Type B pancreatic cell (in vitro differentiated cells): ENCODE data around the gene KLHL22. TPM values are rescaled to one million over a fixed set of nuclear protein-coding genes. Genes with fewer than 3 reads are reported as not detected.
"Not testable (repeated sequence)": the region's sequence is repeated elsewhere in the genome, so short reads cannot be mapped to it uniquely, and the experiment has no call there.

ENCODE experiments used
- DNase-seq: peaks from one replicate; pipeline ENCODE4 v3.0.0; 2021; ENCODE audit warnings: mixed read lengths; ENCODE audit not compliant: unreplicated experiment; ENCODE audit errors: extremely low spot score
- H3K27ac Mint-ChIP-seq: 2 replicates; pipeline ENCODE4 v1.8.0; 2021; ENCODE audit warnings: mild to moderate bottlenecking, mixed read lengths
- H3K27me3 Mint-ChIP-seq: 2 replicates; pipeline ENCODE4 v1.8.0; 2021; ENCODE audit warnings: mixed read lengths
- H3K36me3 Mint-ChIP-seq: 2 replicates; pipeline ENCODE4 v1.8.0; 2021; ENCODE audit warnings: mixed read lengths
- H3K4me1 Mint-ChIP-seq: one replicate; pipeline ENCODE4 v1.8.0; 2021; ENCODE audit warnings: mixed read lengths; ENCODE audit not compliant: unreplicated experiment
- H3K4me3 Mint-ChIP-seq: 2 replicates; pipeline ENCODE4 v1.8.0; 2021; ENCODE audit warnings: mild to moderate bottlenecking, mixed read lengths
- H3K9me3 Mint-ChIP-seq: 2 replicates; pipeline ENCODE4 v1.8.0; 2021; ENCODE audit warnings: mixed read lengths
- total RNA-seq: library from RNA; stranded (reverse); gene quantifications from 2 replicates; pipeline ENCODE4 v1.2.1, GENCODE V29; 2021; ENCODE audit warnings: low replicate concordance
- TF ChIP-seq, protein P1 (sequence below): fragments of 200-600 bp; sonication (generic); conservative IDR thresholded peaks from 2 replicates; pipeline ENCODE4 v1.5.0; 2021; ENCODE audit warnings: antibody characterized with exemption, mild to moderate bottlenecking

Gene KLHL22
- total RNA-seq, 1 donor from 2014 or later, result 38.8 TPM

DNA sequence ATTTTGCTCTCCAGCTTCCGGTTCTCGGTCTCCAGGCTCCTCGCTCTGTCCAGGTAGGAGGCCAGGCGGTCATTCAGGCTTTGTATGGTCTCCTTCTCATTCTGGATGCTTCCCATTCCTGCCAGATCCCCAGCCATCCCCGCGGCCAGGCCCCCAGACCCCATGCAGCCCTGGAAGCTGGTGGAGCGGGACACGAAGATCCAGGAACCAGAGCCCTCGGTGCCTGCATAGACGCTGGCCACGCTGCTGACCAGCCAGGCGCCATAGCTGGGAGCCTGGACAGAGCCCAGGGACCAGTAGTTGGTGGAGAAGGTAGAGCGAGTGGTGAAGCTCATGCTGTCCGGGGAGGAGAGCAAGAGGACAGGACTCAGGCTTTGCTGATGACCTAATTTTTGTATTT, 11.8 kb downstream of the KLHL22 start:
- DNase-seq, result no peak
- TF ChIP-seq, protein P1, sequence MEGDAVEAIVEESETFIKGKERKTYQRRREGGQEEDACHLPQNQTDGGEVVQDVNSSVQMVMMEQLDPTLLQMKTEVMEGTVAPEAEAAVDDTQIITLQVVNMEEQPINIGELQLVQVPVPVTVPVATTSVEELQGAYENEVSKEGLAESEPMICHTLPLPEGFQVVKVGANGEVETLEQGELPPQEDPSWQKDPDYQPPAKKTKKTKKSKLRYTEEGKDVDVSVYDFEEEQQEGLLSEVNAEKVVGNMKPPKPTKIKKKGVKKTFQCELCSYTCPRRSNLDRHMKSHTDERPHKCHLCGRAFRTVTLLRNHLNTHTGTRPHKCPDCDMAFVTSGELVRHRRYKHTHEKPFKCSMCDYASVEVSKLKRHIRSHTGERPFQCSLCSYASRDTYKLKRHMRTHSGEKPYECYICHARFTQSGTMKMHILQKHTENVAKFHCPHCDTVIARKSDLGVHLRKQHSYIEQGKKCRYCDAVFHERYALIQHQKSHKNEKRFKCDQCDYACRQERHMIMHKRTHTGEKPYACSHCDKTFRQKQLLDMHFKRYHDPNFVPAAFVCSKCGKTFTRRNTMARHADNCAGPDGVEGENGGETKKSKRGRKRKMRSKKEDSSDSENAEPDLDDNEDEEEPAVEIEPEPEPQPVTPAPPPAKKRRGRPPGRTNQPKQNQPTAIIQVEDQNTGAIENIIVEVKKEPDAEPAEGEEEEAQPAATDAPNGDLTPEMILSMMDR, result no peak
- H3K27me3 Mint-ChIP-seq, result no peaks in the 10 kb centered on the region
- peaks cover 3% of the 10 kb centered on the region for H3K4me1 Mint-ChIP-seq
- no peak overlapping the region for H3K4me3 Mint-ChIP-seq
- H3K36me3 Mint-ChIP-seq, result peaks cover 31% of the 10 kb centered on the region
- peaks cover 13% of the 10 kb centered on the region for H3K9me3 Mint-ChIP-seq
- H3K27ac Mint-ChIP-seq, result no peak overlapping the region

DNA sequence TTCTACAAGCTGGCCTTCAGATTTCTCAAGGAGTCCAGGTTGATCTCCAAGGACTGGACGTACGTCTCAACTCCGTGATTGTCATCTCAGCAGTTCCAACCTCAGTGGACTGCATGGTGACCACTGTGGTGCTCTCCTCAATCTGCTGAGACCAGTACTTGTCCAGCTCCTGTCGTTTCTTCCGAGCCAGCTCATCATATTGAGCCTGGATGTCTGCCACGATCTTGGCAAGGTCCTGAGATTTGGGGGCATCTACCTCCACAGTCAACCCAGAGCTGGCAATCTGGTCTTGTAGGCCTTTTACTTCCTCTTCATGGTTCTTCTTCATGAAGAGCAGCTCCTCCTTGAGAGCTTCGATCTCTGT, 12.5 kb downstream of the KLHL22 start:
- not testable (repeated sequence) for H3K27me3 Mint-ChIP-seq, H3K27ac Mint-ChIP-seq, DNase-seq, H3K4me3 Mint-ChIP-seq, H3K4me1 Mint-ChIP-seq
- peaks cover 13% of the 10 kb centered on the region for H3K9me3 Mint-ChIP-seq
- H3K36me3 Mint-ChIP-seq, result peaks cover 30% of the 10 kb centered on the region

DNA sequence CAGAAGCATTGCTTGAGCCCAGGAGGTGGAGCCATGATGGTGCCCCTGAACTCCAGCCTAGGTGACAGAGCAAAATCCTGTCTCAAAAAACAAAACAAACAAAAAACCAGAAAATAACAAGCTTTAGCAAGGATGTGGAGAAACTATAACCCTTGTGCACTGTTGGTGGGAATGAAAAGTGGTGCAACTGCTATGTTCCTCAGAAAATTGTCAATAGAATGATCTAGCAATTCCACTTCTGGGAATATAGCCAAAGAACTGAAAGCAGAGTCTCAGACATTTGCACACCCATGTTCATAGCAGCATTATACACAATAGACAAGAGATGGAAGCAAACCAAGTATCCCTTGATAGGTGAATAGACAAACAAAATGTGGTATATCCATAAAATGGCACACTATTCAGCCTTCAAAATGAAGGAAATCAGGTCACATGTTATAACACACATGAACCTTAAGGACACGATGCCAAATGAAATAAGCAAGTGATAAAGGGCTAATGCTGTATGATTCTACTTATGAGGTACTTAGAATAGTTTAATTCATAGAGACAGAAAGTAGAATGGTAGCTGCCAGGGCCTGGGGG, 15.9 kb downstream of the KLHL22 start:
- Mint-ChIP-seq H3K9me3 (peaks cover 16% of the 10 kb centered on the region), H3K27me3 (no peaks in the 10 kb centered on the region), H3K4me1 (no peaks in the 10 kb centered on the region), H3K27ac (no peak overlapping the region), H3K4me3 (no peak overlapping the region), H3K36me3 (peaks cover 23% of the 10 kb centered on the region)
- no peak for DNase-seq
- TF ChIP-seq, protein P1, result no peak

DNA sequence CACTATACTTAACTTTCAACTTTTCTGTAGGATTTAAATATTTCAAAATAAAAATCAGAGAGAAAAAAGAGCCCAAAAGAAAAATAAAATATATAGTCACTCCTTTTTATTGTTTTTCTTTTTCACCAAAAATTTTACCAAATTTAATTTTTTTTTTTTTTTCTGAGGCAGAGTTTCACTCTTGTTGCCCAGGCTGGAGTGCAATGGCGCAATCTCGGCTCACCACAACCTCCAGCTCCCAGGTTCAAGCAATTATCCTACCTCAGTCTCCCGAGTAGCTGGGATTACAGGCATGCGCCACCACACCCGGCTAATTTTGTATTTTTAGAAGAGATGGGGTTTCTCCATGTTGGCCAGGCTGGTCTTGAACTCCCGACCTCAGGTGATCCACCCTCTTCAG, 17.5 kb downstream of the KLHL22 start:
- Mint-ChIP-seq H3K9me3 (peaks cover 12% of the 10 kb centered on the region), H3K36me3 (peaks cover 17% of the 10 kb centered on the region)
- not testable (repeated sequence) for H3K4me3 Mint-ChIP-seq, DNase-seq, H3K27ac Mint-ChIP-seq, H3K27me3 Mint-ChIP-seq, H3K4me1 Mint-ChIP-seq

DNA sequence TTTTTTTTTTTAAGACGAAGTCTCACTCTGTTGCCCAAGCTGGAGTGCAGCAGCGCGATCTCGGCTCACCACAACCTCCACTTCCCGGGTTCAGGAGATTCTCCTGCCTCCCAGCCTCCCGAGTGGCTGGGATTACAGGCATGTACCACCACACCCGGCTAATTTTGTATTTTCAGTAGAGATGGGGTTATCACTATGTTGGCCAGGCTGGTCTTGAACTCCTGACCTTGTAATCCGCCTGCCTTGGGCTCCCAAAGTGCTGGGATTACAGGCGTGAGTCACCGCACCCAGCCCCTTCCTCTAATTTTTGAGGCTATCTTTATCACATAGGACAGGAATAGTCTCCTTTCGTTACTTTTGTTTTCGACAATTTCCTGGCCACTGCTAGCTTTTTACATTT, 20.0 kb downstream of the KLHL22 start:
- not testable (repeated sequence) for H3K9me3 Mint-ChIP-seq, H3K4me3 Mint-ChIP-seq, H3K27me3 Mint-ChIP-seq, H3K27ac Mint-ChIP-seq, DNase-seq, H3K4me1 Mint-ChIP-seq
- H3K36me3 Mint-ChIP-seq, result peaks cover 26% of the 10 kb centered on the region

DNA sequence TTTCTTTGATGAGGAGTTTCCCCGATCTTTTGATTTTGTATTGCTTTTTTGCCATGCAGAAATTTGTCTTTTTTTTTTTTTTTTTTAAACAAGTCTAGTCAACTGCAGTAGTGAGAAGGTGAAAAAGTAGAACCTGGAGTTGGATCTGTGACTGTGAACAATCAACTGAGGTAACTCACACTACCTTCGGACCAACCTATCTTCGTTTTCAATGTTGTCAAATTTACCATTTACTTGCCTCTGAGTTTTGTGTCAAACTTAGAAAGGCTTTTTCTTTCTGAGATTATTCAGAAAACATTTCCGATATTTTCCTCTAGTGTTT, 20.5 kb downstream of the KLHL22 start:
- Mint-ChIP-seq H3K27ac (no peak overlapping the region), H3K9me3 (peaks cover 9% of the 10 kb centered on the region), H3K4me3 (no peak overlapping the region), H3K4me1 (no peaks in the 10 kb centered on the region), H3K36me3 (peaks cover 27% of the 10 kb centered on the region), H3K27me3 (no peaks in the 10 kb centered on the region)
- DNase-seq, result no peak
- TF ChIP-seq, protein P1, result no peak

DNA sequence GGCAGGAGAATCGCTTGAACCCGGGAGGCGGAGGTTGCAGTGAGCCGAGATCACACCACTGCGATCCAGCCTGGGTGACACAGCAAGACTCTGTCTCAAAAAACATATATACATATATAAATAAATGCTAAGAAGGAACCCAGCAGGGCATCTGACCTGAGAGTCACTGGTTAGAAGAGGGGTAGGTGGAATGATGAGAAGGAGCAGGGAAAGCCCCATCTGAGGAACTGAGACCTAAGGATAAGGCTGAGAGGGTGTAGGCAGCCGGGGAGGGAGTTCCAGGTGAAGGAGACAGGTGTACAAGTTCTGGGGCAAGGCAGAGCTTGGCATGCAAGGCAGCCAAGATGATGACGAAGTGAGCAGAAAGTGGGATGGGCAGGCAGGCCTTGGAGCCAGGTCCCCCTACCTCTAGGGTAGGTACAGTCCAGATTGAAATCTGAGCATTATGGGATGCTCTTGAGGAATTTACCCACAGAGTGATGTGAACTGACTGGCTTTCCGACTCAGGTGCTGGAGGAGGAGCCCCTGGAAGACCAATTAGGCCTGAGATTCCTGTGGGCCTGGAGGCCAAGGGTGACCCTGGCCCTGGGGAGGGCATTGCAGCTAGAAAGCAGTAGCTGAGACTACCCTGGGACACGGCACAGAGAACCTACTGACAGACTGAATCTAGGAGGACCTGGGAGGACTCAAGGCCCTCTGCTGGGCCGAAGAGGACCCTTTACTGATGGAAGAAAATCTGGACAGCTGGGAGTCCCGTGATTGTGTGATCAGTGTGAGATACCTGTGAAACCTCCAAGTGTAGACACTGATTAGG, 22.8 kb downstream of the KLHL22 start:
- H3K27ac Mint-ChIP-seq, result peak overlapping the region; percentile 29
- H3K9me3 Mint-ChIP-seq, result peaks cover 2% of the 10 kb centered on the region
- H3K4me1 Mint-ChIP-seq, result no peaks in the 10 kb centered on the region

More for the DNA sequence above, 22.8 kb downstream of the KLHL22 start:
- TF ChIP-seq, protein P1, result no peak
- Mint-ChIP-seq H3K36me3 (peaks cover 20% of the 10 kb centered on the region), H3K4me3 (no peak overlapping the region), H3K27me3 (no peaks in the 10 kb centered on the region)
- DNase-seq, result no peak
